Sigmoid colon (tissue), 4 donors: ENCODE data around the gene GPR158.

Experiments used
- EP300 ChIP-seq, 4 donors: sonication (generic); formaldehyde crosslinking; IDR thresholded peaks; one replicate each; pipeline ENCODE4 v1.6.1; 2017; ENCODE audit warnings: antibody characterized with exemption in 4 of 4
- POLR2A ChIP-seq, 2 donors: fragments of 450-650 bp; IDR thresholded peaks; one replicate each; pipeline ENCODE4 v1.6.1; 2016; ENCODE audit warnings: antibody characterized with exemption in 2 of 2, mild to moderate bottlenecking in 2 of 2, moderate library complexity in 2 of 2
- POLR2AphosphoS5 ChIP-seq, 4 donors: sonication (generic); formaldehyde crosslinking; IDR thresholded peaks; one replicate each; pipeline ENCODE4 v1.6.1; 2017; ENCODE audit warnings: antibody characterized with exemption in 4 of 4
- TF ChIP-seq, protein P1 (sequence below), 4 experiments: fragments of 450-650 bp in 3 of 4; fragments of 200-600 bp in 1 of 4; IDR thresholded peaks; one replicate each; pipeline ENCODE4 v1.5.1; 2016 to 2019; ENCODE audit warnings: antibody characterized with exemption in 4 of 4, mild to moderate bottlenecking in 3 of 4, moderate library complexity in 2 of 4

DNA sequence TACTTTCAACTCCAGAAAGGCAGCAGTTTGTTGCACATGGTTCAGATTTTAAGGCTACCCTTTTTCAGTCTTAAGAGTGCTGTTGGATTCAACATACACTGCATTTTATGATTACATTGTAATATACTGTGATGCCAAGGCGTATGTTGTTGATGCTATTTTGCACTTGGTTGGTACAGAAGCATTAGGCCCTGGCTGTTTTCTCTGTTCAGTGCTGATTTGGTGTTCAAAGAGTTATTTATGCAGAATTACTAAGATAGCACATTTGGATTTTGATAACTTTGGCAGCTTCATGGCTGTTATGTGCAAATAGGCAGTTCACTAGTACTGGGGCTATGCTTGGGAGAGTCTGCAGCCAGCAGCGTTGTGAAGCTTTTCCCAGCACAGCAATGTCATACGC, 7.8 kb downstream of the GPR158 start:
- TF ChIP-seq, protein P1, sequence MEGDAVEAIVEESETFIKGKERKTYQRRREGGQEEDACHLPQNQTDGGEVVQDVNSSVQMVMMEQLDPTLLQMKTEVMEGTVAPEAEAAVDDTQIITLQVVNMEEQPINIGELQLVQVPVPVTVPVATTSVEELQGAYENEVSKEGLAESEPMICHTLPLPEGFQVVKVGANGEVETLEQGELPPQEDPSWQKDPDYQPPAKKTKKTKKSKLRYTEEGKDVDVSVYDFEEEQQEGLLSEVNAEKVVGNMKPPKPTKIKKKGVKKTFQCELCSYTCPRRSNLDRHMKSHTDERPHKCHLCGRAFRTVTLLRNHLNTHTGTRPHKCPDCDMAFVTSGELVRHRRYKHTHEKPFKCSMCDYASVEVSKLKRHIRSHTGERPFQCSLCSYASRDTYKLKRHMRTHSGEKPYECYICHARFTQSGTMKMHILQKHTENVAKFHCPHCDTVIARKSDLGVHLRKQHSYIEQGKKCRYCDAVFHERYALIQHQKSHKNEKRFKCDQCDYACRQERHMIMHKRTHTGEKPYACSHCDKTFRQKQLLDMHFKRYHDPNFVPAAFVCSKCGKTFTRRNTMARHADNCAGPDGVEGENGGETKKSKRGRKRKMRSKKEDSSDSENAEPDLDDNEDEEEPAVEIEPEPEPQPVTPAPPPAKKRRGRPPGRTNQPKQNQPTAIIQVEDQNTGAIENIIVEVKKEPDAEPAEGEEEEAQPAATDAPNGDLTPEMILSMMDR (IDR thresholded peaks at IDR 0.05), result no peak
- TF ChIP-seq POLR2AphosphoS5 (IDR thresholded peaks at IDR 0.05), result no peak
- TF ChIP-seq POLR2A (IDR thresholded peaks at IDR 0.05), result no peak
- no peak for TF ChIP-seq EP300 (IDR thresholded peaks at IDR 0.05)
